ENCODE results near the gene ITGAL.

The ITGAL gene

GRCh38 chr16:30558789-30559377 lies 86.3 kb downstream of the ITGAL start:
- H3K36me3 ChIP-seq (ENCODE audit: control insufficient read depth, insufficient read depth, low read length): peaks cover 15% of the 10 kb centered on the region
- no peaks in the 10 kb centered on the region for H3K4me1 ChIP-seq (ENCODE audit: control insufficient read depth, insufficient read depth, low read length)
- H3K9ac ChIP-seq (ENCODE audit: low read depth, low read length): peak overlapping the region; percentile 28
- H3K9me3 ChIP-seq (ENCODE audit: control insufficient read depth, insufficient read depth, low read length): no peaks in the 10 kb centered on the region
- peak overlapping the region; percentile 40 for H3K4me3 ChIP-seq (ENCODE audit: low read depth, low read length)
- H3K27me3 ChIP-seq (ENCODE audit: control insufficient read depth, insufficient read depth, low read length): no peaks in the 10 kb centered on the region

- Histone ChIP-seq H3K9ac (ENCODE audit: low read depth, low read length) (no peak overlapping the region), H3K9me3 (ENCODE audit: control insufficient read depth, insufficient read depth, low read length) (no peaks in the 10 kb centered on the region), H3K36me3 (ENCODE audit: control insufficient read depth, insufficient read depth, low read length) (peaks cover 11% of the 10 kb centered on the region), H3K4me1 (ENCODE audit: control insufficient read depth, insufficient read depth, low read length) (no peaks in the 10 kb centered on the region), H3K27me3 (ENCODE audit: control insufficient read depth, insufficient read depth, low read length) (no peaks in the 10 kb centered on the region), H3K4me3 (ENCODE audit: low read depth, low read length) (no peak overlapping the region)
These were observed 87.1 kb downstream of the ITGAL start for GRCh38 chr16:30559690-30560089.

GRCh38 chr16:30561089-30561816 lies 88.7 kb downstream of the ITGAL start:
- Histone ChIP-seq H3K4me3 (ENCODE audit: low read depth, low read length) (peak overlapping the region; percentile 57), H3K36me3 (ENCODE audit: control insufficient read depth, insufficient read depth, low read length) (no peaks in the 10 kb centered on the region), H3K27me3 (ENCODE audit: control insufficient read depth, insufficient read depth, low read length) (peaks cover 2% of the 10 kb centered on the region), H3K9me3 (ENCODE audit: control insufficient read depth, insufficient read depth, low read length) (no peaks in the 10 kb centered on the region), H3K4me1 (ENCODE audit: control insufficient read depth, insufficient read depth, low read length) (no peaks in the 10 kb centered on the region), H3K9ac (ENCODE audit: low read depth, low read length) (peak overlapping the region; percentile 70)

GRCh38 chr16:30562021-30562420 lies 89.5 kb downstream of the ITGAL start:
- Histone ChIP-seq H3K4me1 (ENCODE audit: control insufficient read depth, insufficient read depth, low read length) (no peaks in the 10 kb centered on the region), H3K9ac (ENCODE audit: low read depth, low read length) (no peak overlapping the region)

GRCh38 chr16:30565526-30565925 lies 93.0 kb downstream of the ITGAL start:
- Histone ChIP-seq H3K27me3 (ENCODE audit: control insufficient read depth, insufficient read depth, low read length) (peaks cover 2% of the 10 kb centered on the region), H3K9ac (ENCODE audit: low read depth, low read length) (no peak overlapping the region), H3K36me3 (ENCODE audit: control insufficient read depth, insufficient read depth, low read length) (no peaks in the 10 kb centered on the region), H3K4me3 (ENCODE audit: low read depth, low read length) (no peak overlapping the region), H3K9me3 (ENCODE audit: control insufficient read depth, insufficient read depth, low read length) (no peaks in the 10 kb centered on the region), H3K4me1 (ENCODE audit: control insufficient read depth, insufficient read depth, low read length) (peaks cover 2% of the 10 kb centered on the region)

More at GRCh38 chr16:30562021-30562420, 89.5 kb downstream of the ITGAL start:
- H3K36me3 ChIP-seq (ENCODE audit: control insufficient read depth, insufficient read depth, low read length): no peaks in the 10 kb centered on the region
- H3K27me3 ChIP-seq (ENCODE audit: control insufficient read depth, insufficient read depth, low read length): peaks cover 2% of the 10 kb centered on the region
- no peaks in the 10 kb centered on the region for H3K9me3 ChIP-seq (ENCODE audit: control insufficient read depth, insufficient read depth, low read length)
- peak overlapping the region; percentile 57 for H3K4me3 ChIP-seq (ENCODE audit: low read depth, low read length)

- H3K27me3 ChIP-seq (ENCODE audit: control insufficient read depth, insufficient read depth, low read length): peaks cover 2% of the 10 kb centered on the region
- H3K4me3 ChIP-seq (ENCODE audit: low read depth, low read length): no peak overlapping the region
- H3K36me3 ChIP-seq (ENCODE audit: control insufficient read depth, insufficient read depth, low read length): no peaks in the 10 kb centered on the region
- peaks cover 2% of the 10 kb centered on the region for H3K4me1 ChIP-seq (ENCODE audit: control insufficient read depth, insufficient read depth, low read length)
- no peaks in the 10 kb centered on the region for H3K9me3 ChIP-seq (ENCODE audit: control insufficient read depth, insufficient read depth, low read length)
- H3K9ac ChIP-seq (ENCODE audit: low read depth, low read length): no peak overlapping the region
These were observed 93.4 kb downstream of the ITGAL start for GRCh38 chr16:30565984-30566383.

- H3K9ac ChIP-seq (ENCODE audit: low read depth, low read length): no peak overlapping the region
- H3K4me3 ChIP-seq (ENCODE audit: low read depth, low read length): no peak overlapping the region
- no peaks in the 10 kb centered on the region for H3K36me3 ChIP-seq (ENCODE audit: control insufficient read depth, insufficient read depth, low read length)
- peaks cover 2% of the 10 kb centered on the region for H3K4me1 ChIP-seq (ENCODE audit: control insufficient read depth, insufficient read depth, low read length)
- peaks cover 2% of the 10 kb centered on the region for H3K27me3 ChIP-seq (ENCODE audit: control insufficient read depth, insufficient read depth, low read length)
- no peaks in the 10 kb centered on the region for H3K9me3 ChIP-seq (ENCODE audit: control insufficient read depth, insufficient read depth, low read length)
These were observed 94.0 kb downstream of the ITGAL start for GRCh38 chr16:30566531-30566930.

- H3K9me3 ChIP-seq (ENCODE audit: control insufficient read depth, insufficient read depth, low read length): no peaks in the 10 kb centered on the region
- peaks cover 2% of the 10 kb centered on the region for H3K27me3 ChIP-seq (ENCODE audit: control insufficient read depth, insufficient read depth, low read length)
- H3K9ac ChIP-seq (ENCODE audit: low read depth, low read length): no peak overlapping the region
- no peaks in the 10 kb centered on the region for H3K36me3 ChIP-seq (ENCODE audit: control insufficient read depth, insufficient read depth, low read length)
- H3K4me3 ChIP-seq (ENCODE audit: low read depth, low read length): no peak overlapping the region
- H3K4me1 ChIP-seq (ENCODE audit: control insufficient read depth, insufficient read depth, low read length): peaks cover 2% of the 10 kb centered on the region
These were observed 94.8 kb downstream of the ITGAL start for GRCh38 chr16:30567160-30567990.

- no peaks in the 10 kb centered on the region for H3K36me3 ChIP-seq (ENCODE audit: control insufficient read depth, insufficient read depth, low read length)
- H3K4me1 ChIP-seq (ENCODE audit: control insufficient read depth, insufficient read depth, low read length): peaks cover 2% of the 10 kb centered on the region
- no peaks in the 10 kb centered on the region for H3K9me3 ChIP-seq (ENCODE audit: control insufficient read depth, insufficient read depth, low read length)
- no peak overlapping the region for H3K4me3 ChIP-seq (ENCODE audit: low read depth, low read length)
- peaks cover 2% of the 10 kb centered on the region for H3K27me3 ChIP-seq (ENCODE audit: control insufficient read depth, insufficient read depth, low read length)
- H3K9ac ChIP-seq (ENCODE audit: low read depth, low read length): no peak overlapping the region
These were observed 95.6 kb downstream of the ITGAL start for GRCh38 chr16:30567991-30568638.

GRCh38 chr16:30569281-30569680 lies 96.7 kb downstream of the ITGAL start:
- Histone ChIP-seq H3K27me3 (ENCODE audit: control insufficient read depth, insufficient read depth, low read length) (peaks cover 2% of the 10 kb centered on the region), H3K9me3 (ENCODE audit: control insufficient read depth, insufficient read depth, low read length) (no peaks in the 10 kb centered on the region), H3K9ac (ENCODE audit: low read depth, low read length) (no peak overlapping the region), H3K4me1 (ENCODE audit: control insufficient read depth, insufficient read depth, low read length) (peaks cover 2% of the 10 kb centered on the region), H3K4me3 (ENCODE audit: low read depth, low read length) (no peak overlapping the region), H3K36me3 (ENCODE audit: control insufficient read depth, insufficient read depth, low read length) (no peaks in the 10 kb centered on the region)

GRCh38 chr16:30569746-30570635 lies 97.4 kb downstream of the ITGAL start:
- peaks cover 2% of the 10 kb centered on the region for H3K27me3 ChIP-seq (ENCODE audit: control insufficient read depth, insufficient read depth, low read length)
- H3K9me3 ChIP-seq (ENCODE audit: control insufficient read depth, insufficient read depth, low read length): no peaks in the 10 kb centered on the region
- peaks cover 2% of the 10 kb centered on the region for H3K4me1 ChIP-seq (ENCODE audit: control insufficient read depth, insufficient read depth, low read length)
- no peak overlapping the region for H3K4me3 ChIP-seq (ENCODE audit: low read depth, low read length)
- no peaks in the 10 kb centered on the region for H3K36me3 ChIP-seq (ENCODE audit: control insufficient read depth, insufficient read depth, low read length)
- H3K9ac ChIP-seq (ENCODE audit: low read depth, low read length): no peak overlapping the region
